K562 (cell line): ENCODE results near the gene NAGS. TPM values are rescaled to one million over a fixed set of nuclear protein-coding genes. Genes with fewer than 3 reads are reported as not detected.

Source experiments
- ATAC-seq: fragments of 200-7000 bp; cut with Tn5 transposase; 3 replicates; pipeline ENCODE4 v1.9.1; 2020; ENCODE audit warnings: moderate library complexity
- BruUV-seq: library from RNA; stranded (reverse); fragments of 400-500 nt; replicated peaks from 2 replicates; lab custom pipeline; 2021; lab: Mats Ljungman, UMichigan
- CTCF ChIA-PET: fragments of 300-600 bp; formaldehyde crosslinking; extraction: SDS; loops from one replicate; lab custom pipeline; 2021; ENCODE audit warnings: low intra/inter-chr PET ratio; lab: Yijun Ruan, JAX
- POLR2A ChIA-PET: fragments of 300-600, 350-650 bp; sonication (Branson Sonifier 250); formaldehyde crosslinking; extraction: SDS; loops from one replicate; lab custom pipeline; 2021; ENCODE audit warnings: antibody characterized with exemption, inconsistent platforms; lab: Yijun Ruan, JAX
- DNase-seq, 4 experiments: peaks; one replicate each; pipeline versions ENCODE4 v3.0.0 to v3.0.0-alpha.2; 2011 to 2018; ENCODE audit warnings: low spot score in 3 of 4, mixed read lengths in 3 of 4; ENCODE audit errors: extremely low read depth in 1 of 4
- FAIRE-seq: peaks from 2 replicates; lab custom pipeline; 2011; peaks lifted over from hg19 to GRCh38; lab: Jason Lieb, UNC
- H2AFZ ChIP-seq: 2 replicates; pipeline ENCODE4 v1.6.0; 2011; ENCODE audit warnings: low read depth, low read length, control low read depth, inconsistent platforms
- H3K27ac ChIP-seq: fragments of 200-600 bp; 3 replicates; pipeline ENCODE4 v1.8.0; 2011; ENCODE audit warnings: low read depth, mild to moderate bottlenecking, control low read depth, inconsistent platforms, low read length, moderate library complexity, mixed read lengths; ENCODE audit errors: extremely low read depth
- H3K27me3 ChIP-seq, 2 experiments: fragments of 300-600 bp in 1 of 2; 2 replicates in 1 of 2; 3 replicates in 1 of 2; pipeline versions ENCODE4 v1.6.0 to v1.8.0; 2011; ENCODE audit warnings: inconsistent platforms in 2 of 2, low read length in 2 of 2, mild to moderate bottlenecking in 1 of 2, mixed read lengths in 1 of 2, moderate library complexity in 1 of 2; ENCODE audit not compliant: control insufficient read depth in 2 of 2, insufficient read depth in 2 of 2
- H3K36me3 ChIP-seq: fragments of 300-600 bp; 3 replicates; pipeline ENCODE4 v1.8.0; 2011; ENCODE audit warnings: mild to moderate bottlenecking, low read length, inconsistent platforms; ENCODE audit not compliant: control insufficient read depth, insufficient read depth
- H3K4me1 ChIP-seq, 2 experiments: fragments of 200-600 bp in 1 of 2; replicated peaks in 1 of 2; 2 replicates in 1 of 2; 3 replicates in 1 of 2; pipeline versions ENCODE4 v1.5.1 to v1.8.0; 2011; ENCODE audit warnings: inconsistent platforms in 2 of 2, low read length in 2 of 2, mild to moderate bottlenecking in 1 of 2, mixed read lengths in 1 of 2, moderate library complexity in 1 of 2; ENCODE audit not compliant: control insufficient read depth in 2 of 2, insufficient read depth in 2 of 2
- H3K4me2 ChIP-seq: 2 replicates; pipeline ENCODE4 v1.6.1; 2011; ENCODE audit warnings: low read length, control low read depth, inconsistent platforms, mixed read lengths; ENCODE audit not compliant: insufficient read depth
- H3K4me3 ChIP-seq: fragments of 200-600 bp; sonication (generic), shearing (Covaris generic); 2 replicates; pipeline ENCODE4 v1.5.1; 2016; ENCODE audit warnings: control low read depth, inconsistent platforms
- H3K79me2 ChIP-seq: fragments of 200-600 bp; 3 replicates; pipeline ENCODE4 v1.8.0; 2011; ENCODE audit warnings: low read length, inconsistent platforms; ENCODE audit not compliant: control insufficient read depth, insufficient read depth
- H3K9ac ChIP-seq, 2 experiments: 2 replicates each; pipeline versions ENCODE4 v1.6.0 to v1.6.1; 2011; ENCODE audit warnings: low read depth in 2 of 2, low read length in 2 of 2, control low read depth in 1 of 2, inconsistent platforms in 1 of 2, mild to moderate bottlenecking in 1 of 2, mixed read lengths in 1 of 2; ENCODE audit not compliant: insufficient read depth in 1 of 2
- H3K9me1 ChIP-seq: one replicate; pipeline ENCODE4 v1.6.0; 2011; ENCODE audit warnings: inconsistent platforms, mild to moderate bottlenecking, low read length, moderate library complexity; ENCODE audit not compliant: control insufficient read depth, insufficient read depth
- H3K9me3 ChIP-seq: replicated peaks from 2 replicates; pipeline ENCODE4 v1.5.1; 2011; ENCODE audit warnings: low read depth, low read length, inconsistent platforms; ENCODE audit not compliant: control insufficient read depth, insufficient read depth
- H4K20me1 ChIP-seq: replicated peaks from 2 replicates; pipeline ENCODE4 v1.6.1; 2011; ENCODE audit warnings: low read length, inconsistent platforms, mixed read lengths; ENCODE audit not compliant: control insufficient read depth, insufficient read depth
- ATF3 ChIP-seq, 2 experiments: fragments of 450-650 bp in 1 of 2; sonication (generic) in 1 of 2; formaldehyde crosslinking in 1 of 2; IDR thresholded peaks in 1 of 2; conservative IDR thresholded peaks in 1 of 2; 2 replicates each; pipeline versions ENCODE4 v1.6.1 to v1.8.1; 2016 to 2023; ENCODE audit warnings: mild to moderate bottlenecking in 2 of 2, moderate library complexity in 2 of 2, inconsistent platforms in 1 of 2, missing genetic modification reagents in 1 of 2
- CGGBP1 ChIP-seq: fragments of 250-450 bp; sonication (Bioruptor Pico); IDR thresholded peaks from 2 replicates; pipeline ENCODE4 v1.9.0; 2021; ENCODE audit warnings: mild to moderate bottlenecking
- CTCF ChIP-seq, 3 experiments: IDR thresholded peaks in 2 of 3; conservative IDR thresholded peaks in 1 of 3; 2 replicates each; pipeline ENCODE4 v1.5.1; 2011 to 2012; ENCODE audit warnings: low read length in 3 of 3, mild to moderate bottlenecking in 3 of 3, control low read depth in 2 of 3, improper control_type of control experiment in 1 of 3, inconsistent platforms in 1 of 3, low read depth in 1 of 3, mixed read lengths in 1 of 3, moderate library complexity in 1 of 3; ENCODE audit not compliant: insufficient read depth in 2 of 3
- MIER1 ChIP-seq: fragments of 450-650 bp; IDR thresholded peaks from 2 replicates; pipeline ENCODE4 v1.6.1; 2016; ENCODE audit warnings: antibody characterized with exemption, mild to moderate bottlenecking, low read depth
- SMARCA5 ChIP-seq: fragments of 450-650 bp; IDR thresholded peaks from 2 replicates; pipeline ENCODE4 v1.6.1; 2016
- SRF ChIP-seq, 2 experiments: fragments of 250-450, 450-650 bp in 1 of 2; sonication (Bioruptor Pico) in 1 of 2; sonication (generic) in 1 of 2; formaldehyde crosslinking; IDR thresholded peaks; 2 replicates each; pipeline versions ENCODE4 v1.5.0 to v1.5.1; 2020 to 2022; ENCODE audit warnings: mild to moderate bottlenecking in 1 of 2, missing genetic modification reagents in 1 of 2
- TGIF2 ChIP-seq: sonication (generic); formaldehyde crosslinking; IDR thresholded peaks from 2 replicates; pipeline ENCODE4 v1.8.1; 2022; ENCODE audit warnings: mild to moderate bottlenecking, missing genetic modification reagents, moderate library complexity
- ZNF143 ChIP-seq: sonication (generic); formaldehyde crosslinking; IDR thresholded peaks from 2 replicates; pipeline ENCODE4 v1.9.0; 2022; ENCODE audit warnings: mild to moderate bottlenecking, missing genetic modification reagents
- ZNF232 ChIP-seq: sonication (generic); formaldehyde crosslinking; IDR thresholded peaks from 2 replicates; pipeline ENCODE4 v1.8.0; 2022; ENCODE audit warnings: mild to moderate bottlenecking, missing genetic modification reagents
- ZNF316 ChIP-seq: fragments of 450-650 bp; IDR thresholded peaks from 2 replicates; pipeline ENCODE4 v1.6.1; 2016
- ZNF561 ChIP-seq: fragments of 450-650 bp; formaldehyde crosslinking; conservative IDR thresholded peaks from 2 replicates; pipeline ENCODE4 v1.4.0; 2020; ENCODE audit warnings: mild to moderate bottlenecking, moderate library complexity
- ZSCAN32 ChIP-seq: fragments of 450-650 bp; formaldehyde crosslinking; IDR thresholded peaks from 2 replicates; pipeline ENCODE4 v1.4.0; 2020; ENCODE audit warnings: mild to moderate bottlenecking, moderate library complexity
- WGBS: fragments of 100-300 bp; shearing (Covaris generic); methylation state at CpG from one replicate; pipeline ENCODE4 v1.1.6; 2016; ENCODE audit warnings: low coverage, mixed read lengths; ENCODE audit not compliant: insufficient coverage; ENCODE audit errors: missing lambda C conversion rate; 5-methylcytosine and 5-hydroxymethylcytosine counted together
- in situ Hi-C: fragments of 300-500 bp; cut with MboI; formaldehyde crosslinking; loops from 4 replicates; pipeline ENCODE4 v1.15.0; 2018; ENCODE audit warnings: inconsistent platforms, mixed read lengths
- intact Hi-C: fragments of 100-400 bp; cut with micrococcal nuclease; formaldehyde crosslinking; loops from 2 replicates; pipeline ENCODE4 v1.14.2; 2022
- polyA plus RNA-seq, 8 experiments: library from polyadenylated mRNA; depleted of rRNA in 4 of 8; stranded (reverse) in 5 of 8; unstranded in 3 of 8; fragments of >200 nt; fragmentation: Nextera tagmentation in 2 of 8; fragmentation: Illumina TruSeq in 1 of 8; extraction: Ambion mirVana in 2 of 8; extraction: Trizol in 1 of 8; gene quantifications; 2 replicates each; pipeline versions ENCODE4 v1.2.1 to v1.2.3, GENCODE V29; 2011 to 2014; ENCODE audit warnings: inconsistent platforms in 1 of 8, missing spikeins in 1 of 8
- total RNA-seq, 7 experiments: library from RNA; depleted of rRNA in 6 of 7; stranded (reverse); fragments of >200 nt in 6 of 7; fragmentation: Illumina TruSeq in 2 of 7; extraction: Trizol in 2 of 7; gene quantifications; 2 replicates each; pipeline versions ENCODE4 v1.2.1 to v1.2.3, GENCODE V29; 2011 to 2021; ENCODE audit warnings: low replicate concordance in 1 of 7

Gene NAGS
- total and polyA plus RNA-seq, 9 of the 15 experiments (the other 6 are each of a cell fraction or from before 2014, with no cell fraction given) = not detected

- intact Hi-C loops = no loop called here
- DNase-seq = no peak
- POLR2A ChIA-PET = no interaction called here
Measured at GRCh38 chr17:44037471-44037870, 33.0 kb downstream of the NAGS start.

GRCh38 chr17:44038604-44039011 is 34.2 kb downstream of the NAGS start:
- Histone ChIP-seq H3K27me3 (no peaks in the 10 kb centered on the region), H3K27ac (no peak overlapping the region), H3K36me3 (peaks cover 70% of the 10 kb centered on the region), H3K9me3 (no peaks in the 10 kb centered on the region), H3K9me1 (no peaks in the 10 kb centered on the region), H2AFZ (no peak overlapping the region), H3K4me1 (0 out of 5 replicates have a peak, but pooled peaks cover 0 to 2% of the 10 kb centered on the region in 2 experiments), H3K4me3 (no peak overlapping the region), H4K20me1 (peaks cover 17% of the 10 kb centered on the region), H3K4me2 (no peak overlapping the region), H3K9ac (no peak overlapping the region), H3K79me2 (peaks cover 40% of the 10 kb centered on the region)
- 100% methylated on average over 3 of the region's 3 CpGs for WGBS
- CTCF ChIA-PET = no interaction called here
- in situ Hi-C loops (no loop called here), intact Hi-C loops (no loop called here)
- ATAC-seq (no peak), FAIRE-seq (no peak), DNase-seq (no peak)
- BruUV-seq = no TSS peak
- POLR2A ChIA-PET = interaction anchor here (0.6 to 1.0 kb wide), 3 partner anchors 14 to 24 kb away, joined by 3 to 4 read pairs (median 3); partner anchors contain the start of gene TMEM101
- no peak for TF ChIP-seq ZNF143 (CRISPR knock-in tag)
- TF ChIP-seq TGIF2 (CRISPR knock-in tag) = no peak
- TF ChIP-seq MIER1 = no peak
- TF ChIP-seq ZSCAN32 (CRISPR knock-in tag) = no peak
- TF ChIP-seq SMARCA5 = no peak
- TF ChIP-seq CGGBP1 (CRISPR knock-in tag) = no peak
- no peak for TF ChIP-seq SRF (CRISPR knock-in tag; IDR thresholded peaks at IDR 0.05)
- no peak for TF ChIP-seq CTCF (IDR thresholded peaks at IDR 0.05 in 2 of 3, conservative IDR thresholded peaks at IDR 0.05 in 1 of 3; ENCODE audit: insufficient read depth in 2 of 3, low read depth in 1 of 3, low read length in 3 of 3)
- TF ChIP-seq ZNF561 (CRISPR knock-in tag) = no peak
- no peak for TF ChIP-seq ZNF316

More at GRCh38 chr17:44037471-44037870, 33.0 kb downstream of the NAGS start:
- no TSS peak for BruUV-seq
- no peak for ATAC-seq
- H3K9me1 ChIP-seq = no peaks in the 10 kb centered on the region
- no peaks in the 10 kb centered on the region for H3K9me3 ChIP-seq
- no peaks in the 10 kb centered on the region for H3K27me3 ChIP-seq
- H3K4me3 ChIP-seq = no peak overlapping the region
- H3K36me3 ChIP-seq = peaks cover 71% of the 10 kb centered on the region
- 0 out of 5 replicates have a peak, but pooled peaks cover 0 to 2% of the 10 kb centered on the region in 2 experiments for H3K4me1 ChIP-seq
- TF ChIP-seq ATF3 (IDR thresholded peaks at IDR 0.05) (no peak), ATF3 (CRISPR knock-in tag; conservative IDR thresholded peaks at IDR 0.05) (no peak), ZNF232 (CRISPR knock-in tag) (no peak)
- TF ChIP-seq, all 486 proteins: peak for 0
- FAIRE-seq = no peak
- Histone ChIP-seq H3K9ac (no peak overlapping the region), H3K4me2 (no peak overlapping the region), H3K27ac (no peak overlapping the region), H4K20me1 (peaks cover 15% of the 10 kb centered on the region), H2AFZ (no peak overlapping the region), H3K79me2 (peaks cover 31% of the 10 kb centered on the region)
- 100% methylated on average over 2 of the region's 2 CpGs for WGBS
- CTCF ChIA-PET = no interaction called here
- in situ Hi-C loops = no loop called here
